Spinal cord (tissue), 4 donors: ENCODE measurements around the gene CNBD2. TPM values are rescaled to one million over a fixed set of nuclear protein-coding genes. Genes with fewer than 3 reads are reported as not detected.

Experiments
- polyA plus RNA-seq, 2 donors: library from polyadenylated mRNA; unstranded; fragments of 120-200 nt; gene quantifications; one replicate each; pipeline ENCODE4 v1.2.1, GENCODE V29; 2013; ENCODE audit not compliant: insufficient read length in 2 of 2
- small RNA-seq: library from RNA; depleted of rRNA; stranded (forward); fragments of <200 nt; gene quantifications from one replicate; pipeline ENCODE3, GENCODE V24; 2014; ENCODE audit warnings: low replicate concordance
- total RNA-seq, 2 donors: library from RNA; depleted of rRNA in 1 of 2; stranded (reverse); fragments of 120-200 nt in 1 of 2; fragments of >200 nt in 1 of 2; gene quantifications; one replicate each; pipeline versions ENCODE4 v1.2.3 to v1.2.4, GENCODE V29; 2013 to 2014

The CNBD2 gene
- total and polyA plus RNA-seq, 4 donors: 0.41 to 9.8 (median 2.1) TPM

Small RNA genes within 50 kb of the gene (small RNA-seq; reads per million reads assigned to genes)
- not detected for gene RNU6-937P

Other genes starting within 250 kb of the CNBD2 start
- gene RBM39, start 226.3 kb upstream of the CNBD2 start, total RNA-seq: 100 to 1,000 TPM; 382 to 441 TPM
- gene RBM39, start 226.3 kb upstream of the CNBD2 start, polyA plus RNA-seq: 100 to 1,000 TPM; 289 to 322 TPM
- gene PHF20, start 196.6 kb upstream of the CNBD2 start, total RNA-seq: 10 to 100 TPM; 31.0 to 35.8 TPM
- gene PHF20, start 196.6 kb upstream of the CNBD2 start, polyA plus RNA-seq: 10 to 100 TPM; 31.0 to 38.7 TPM
- gene SCAND1, start 14.1 kb upstream of the CNBD2 start, total RNA-seq: 10 to 100 TPM; 22.3 to 60.4 TPM
- 10 to 100 TPM; 75.3 to 80.6 TPM for gene SCAND1, start 14.1 kb upstream of the CNBD2 start, polyA plus RNA-seq
- 100 to 1,000 TPM in 1 of 2 donors, 10 to 100 TPM in 1; 57.6 to 152 TPM for gene EPB41L1, start 186.2 kb downstream of the CNBD2 start, total RNA-seq
- gene EPB41L1, start 186.2 kb downstream of the CNBD2 start, polyA plus RNA-seq: 100 to 1,000 TPM; 147 to 163 TPM